ENCODE data around the gene NSMCE1.

NSMCE1 gene

GRCh38 chr16:27191352-27191924 lies 77.1 kb downstream of the NSMCE1 start:
- no peak for DNase-seq

GRCh38 chr16:27190316-27190871 lies 78.2 kb downstream of the NSMCE1 start:
- no peak for DNase-seq

- no peak for DNase-seq
Measured at GRCh38 chr16:27189335-27189972, 79.1 kb downstream of the NSMCE1 start.

GRCh38 chr16:27188633-27189032 lies 79.9 kb downstream of the NSMCE1 start:
- no peak for DNase-seq

- no peak for DNase-seq
Measured at GRCh38 chr16:27185776-27186130, 82.8 kb downstream of the NSMCE1 start.

GRCh38 chr16:27182906-27183405 lies 85.6 kb downstream of the NSMCE1 start:
- DNase-seq = no peak

GRCh38 chr16:27181019-27181790 lies 87.4 kb downstream of the NSMCE1 start:
- DNase-seq = no peak

- DNase-seq = peak; percentile 92
Measured at GRCh38 chr16:27179500-27180072, 89.0 kb downstream of the NSMCE1 start.

GRCh38 chr16:27177031-27177774 lies 91.4 kb downstream of the NSMCE1 start:
- DNase-seq = no peak

GRCh38 chr16:27175888-27176287 lies 92.7 kb downstream of the NSMCE1 start:
- no peak for DNase-seq

Measured in hematopoietic multipotent progenitor cell treated with erythropoietin and hydrocortisone succinate and interleukin-3 and kit ligand, for 6 days (in vitro differentiated cells).